HG02840 (cell line): Measurements from ENCODE around the gene PLPP4.

Experiments
- ATAC-seq: cut with Tn5 transposase; IDR thresholded peaks from one replicate; pipeline ENCODE4 v1.9.1; 2021; ENCODE audit warnings: mild to moderate bottlenecking, moderate library complexity, moderate number of reproducible peaks; ENCODE audit not compliant: unreplicated experiment, low FRiP score

The PLPP4 gene

DNA sequence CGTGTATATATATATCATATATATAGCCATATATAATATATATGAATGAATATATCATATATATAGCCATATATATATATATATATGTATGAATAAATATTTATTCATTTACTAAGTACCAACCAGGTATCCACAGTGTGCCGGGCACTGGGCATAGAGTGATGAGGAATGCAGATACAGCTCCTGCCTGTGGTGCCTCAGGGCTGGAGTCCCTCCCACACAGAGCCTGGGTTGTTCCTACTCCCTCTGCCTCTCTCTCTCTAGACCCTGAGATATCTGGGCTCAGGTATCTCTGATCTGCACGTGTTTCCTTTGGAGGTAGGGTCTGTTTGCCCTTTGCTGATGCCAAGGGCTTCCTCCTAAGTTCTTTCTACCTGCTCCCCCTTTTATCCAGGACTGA is 1.4 kb upstream of the PLPP4 start:
- no peak for ATAC-seq

- ATAC-seq: no peak
These were observed 843 bp upstream of the PLPP4 start for GRCh38 chr10:120456143-120456625.

- ATAC-seq: no peak
These were observed 575 bp downstream of the PLPP4 start for GRCh38 chr10:120457431-120458172.

- ATAC-seq: no peak
These were observed 1.4 kb downstream of the PLPP4 start for GRCh38 chr10:120458432-120458831.

- no peak for ATAC-seq
These were observed 2.2 kb downstream of the PLPP4 start for GRCh38 chr10:120459185-120459584.

DNA sequence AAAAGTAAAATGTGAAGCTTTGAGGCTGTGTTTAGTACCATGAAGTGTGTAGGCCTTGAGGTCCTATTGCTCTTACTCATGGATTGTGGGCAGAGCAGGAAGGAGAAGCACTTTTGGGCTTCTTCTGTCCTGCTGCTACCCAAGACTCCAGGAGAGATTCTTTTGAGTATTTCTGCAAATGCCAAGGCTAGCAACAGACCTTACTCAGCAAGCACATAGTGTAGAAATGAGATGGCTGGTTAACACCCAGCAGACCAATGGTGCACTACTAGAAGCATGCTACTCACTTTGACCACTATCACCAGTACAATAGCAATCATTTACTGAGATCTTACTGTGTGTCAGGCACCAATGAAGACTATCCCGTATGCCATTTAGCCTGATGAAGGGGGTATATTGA is 3.2 kb downstream of the PLPP4 start:
- ATAC-seq: no peak

- ATAC-seq: no peak
These were observed 3.7 kb downstream of the PLPP4 start for GRCh38 chr10:120460776-120461175.

- no peak for ATAC-seq
These were observed 5.1 kb downstream of the PLPP4 start for GRCh38 chr10:120462018-120462682.

GRCh38 chr10:120465138-120465537 is 8.1 kb downstream of the PLPP4 start:
- ATAC-seq: no peak

DNA sequence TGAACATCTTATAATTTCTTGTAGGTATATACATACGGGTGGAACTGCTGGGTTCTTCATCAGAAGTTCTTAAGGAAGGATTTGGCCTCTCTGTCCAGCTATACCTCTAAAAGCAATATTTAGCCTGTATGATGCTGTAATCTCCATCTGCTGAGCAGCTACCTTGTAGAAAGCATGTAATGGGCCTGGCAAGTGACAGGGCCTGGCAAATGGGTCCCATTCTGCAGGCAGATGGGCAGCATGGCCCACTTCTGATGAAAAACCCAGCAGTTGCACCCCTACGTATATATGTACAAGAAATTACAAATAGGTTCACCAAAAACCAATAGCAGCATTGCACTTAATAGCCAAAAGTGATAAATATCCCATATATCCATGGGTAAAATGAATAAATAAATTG is 9.0 kb downstream of the PLPP4 start:
- ATAC-seq: no peak

DNA sequence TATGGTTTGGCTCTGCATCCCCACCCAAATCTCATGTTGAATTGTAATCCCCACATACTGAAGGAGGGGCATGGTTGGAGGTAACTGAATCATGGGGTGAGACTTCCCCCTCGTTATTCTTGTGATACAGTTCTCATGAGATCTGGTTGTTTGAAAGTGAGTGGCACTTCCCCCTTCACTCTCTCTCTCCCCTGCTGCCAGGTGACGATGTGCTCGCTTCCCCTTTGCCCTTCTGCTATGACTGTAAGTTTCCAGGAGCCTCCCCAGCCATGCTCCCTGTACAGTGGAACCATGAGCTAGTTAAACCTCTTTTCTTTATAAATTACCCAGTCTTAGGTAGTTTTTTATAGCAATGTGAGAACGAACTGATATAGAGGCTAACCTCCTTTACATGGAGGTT is 16.6 kb downstream of the PLPP4 start:
- ATAC-seq: no peak

- ATAC-seq: no peak
These were observed 17.9 kb downstream of the PLPP4 start for GRCh38 chr10:120474956-120475355.

- no peak for ATAC-seq
These were observed 19.1 kb downstream of the PLPP4 start for GRCh38 chr10:120475844-120476791.

- ATAC-seq: no peak
These were observed 20.2 kb downstream of the PLPP4 start for GRCh38 chr10:120477021-120477742.

GRCh38 chr10:120477743-120478141 is 20.7 kb downstream of the PLPP4 start:
- ATAC-seq: no peak

DNA sequence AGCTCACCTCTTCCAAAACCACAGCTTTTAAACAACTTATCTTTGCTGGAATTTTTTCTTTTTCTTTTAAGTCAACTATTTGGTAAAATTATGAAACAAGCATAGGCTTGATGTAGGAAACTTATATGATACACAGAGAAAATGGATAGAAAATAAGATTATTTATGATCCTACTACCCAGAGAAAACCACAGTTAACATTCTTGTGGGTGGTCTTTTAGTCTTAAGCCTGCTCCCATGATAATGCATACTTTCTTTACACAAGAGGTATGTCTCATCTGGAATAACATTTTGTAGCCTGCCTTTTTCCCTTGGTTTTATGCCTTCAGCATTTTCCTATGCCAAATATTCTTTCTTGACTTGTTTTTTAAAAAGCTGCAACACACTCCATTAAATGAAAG is 21.4 kb downstream of the PLPP4 start:
- ATAC-seq: no peak

GRCh38 chr10:120479506-120479905 is 22.5 kb downstream of the PLPP4 start:
- ATAC-seq: no peak

- ATAC-seq: no peak
These were observed 23.1 kb downstream of the PLPP4 start for GRCh38 chr10:120480065-120480600.

DNA sequence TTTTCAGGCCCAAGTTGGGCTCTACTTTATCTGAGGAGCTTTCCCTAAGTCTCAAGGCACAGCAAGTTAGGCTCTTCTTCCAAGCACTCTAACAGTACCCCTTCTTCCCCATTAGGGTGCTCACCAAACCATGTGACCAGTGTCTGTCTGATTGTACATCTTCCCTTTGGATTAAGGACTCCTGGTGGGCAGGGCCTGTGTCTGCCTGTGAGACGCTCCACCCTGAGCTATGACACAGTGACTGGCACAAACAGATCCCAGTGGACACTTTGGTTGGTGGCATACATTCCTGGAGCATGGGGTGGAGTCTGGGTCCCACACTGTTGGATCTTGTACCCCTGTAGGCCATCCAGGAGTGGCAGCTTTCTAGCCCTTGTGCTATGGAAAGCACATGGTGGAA is 23.8 kb downstream of the PLPP4 start:
- ATAC-seq: no peak

DNA sequence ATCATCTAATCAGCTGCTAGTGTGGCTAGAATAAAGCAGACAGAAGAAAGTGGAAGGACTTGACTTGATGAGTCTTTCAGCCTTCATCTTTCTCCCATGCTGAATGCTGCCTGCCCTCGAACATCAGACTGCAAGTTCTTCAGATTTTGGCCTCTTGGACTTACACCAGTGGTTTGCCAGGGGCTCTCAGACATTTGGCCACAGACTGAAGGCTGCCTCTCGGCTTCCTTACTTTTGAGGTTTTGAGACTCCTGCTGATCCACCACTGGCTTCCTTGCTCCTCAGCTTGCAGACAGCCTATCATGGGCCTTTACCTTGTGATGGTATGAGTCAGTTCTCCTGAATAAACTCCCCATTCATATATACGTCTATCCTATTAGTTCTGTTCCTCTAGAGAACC is 26.0 kb downstream of the PLPP4 start:
- no peak for ATAC-seq
